Thyroid gland (tissue), 4 donors: ENCODE results near the gene ZRANB3.
A peak's percentile ranks its signal among the peaks of the same experiment; 100 is the strongest.

Source experiments
- POLR2A ChIP-seq, 2 donors: fragments of 450-650 bp; IDR thresholded peaks; one replicate each; pipeline ENCODE4 v1.6.1; 2017; ENCODE audit warnings: antibody characterized with exemption in 2 of 2, mild to moderate bottlenecking in 2 of 2, moderate library complexity in 1 of 2
- TF ChIP-seq, protein P1 (sequence below), 6 experiments: fragments of 200-600 bp in 3 of 6; fragments of 450-650 bp in 3 of 6; sonication (generic) in 3 of 6; IDR thresholded peaks; one replicate each; pipeline ENCODE4 v1.5.1; 2016 to 2019; ENCODE audit warnings: antibody characterized with exemption in 6 of 6, mild to moderate bottlenecking in 2 of 6, inconsistent platforms in 1 of 6, moderate library complexity in 1 of 6

GRCh38 chr2:135531231-135532197 is 496 bp upstream of the ZRANB3 start, which contains the start of gene R3HDM1:
- TF ChIP-seq POLR2A (IDR thresholded peaks at IDR 0.05): peak in 1 of 2 donors; percentile 64
- TF ChIP-seq, protein P1, sequence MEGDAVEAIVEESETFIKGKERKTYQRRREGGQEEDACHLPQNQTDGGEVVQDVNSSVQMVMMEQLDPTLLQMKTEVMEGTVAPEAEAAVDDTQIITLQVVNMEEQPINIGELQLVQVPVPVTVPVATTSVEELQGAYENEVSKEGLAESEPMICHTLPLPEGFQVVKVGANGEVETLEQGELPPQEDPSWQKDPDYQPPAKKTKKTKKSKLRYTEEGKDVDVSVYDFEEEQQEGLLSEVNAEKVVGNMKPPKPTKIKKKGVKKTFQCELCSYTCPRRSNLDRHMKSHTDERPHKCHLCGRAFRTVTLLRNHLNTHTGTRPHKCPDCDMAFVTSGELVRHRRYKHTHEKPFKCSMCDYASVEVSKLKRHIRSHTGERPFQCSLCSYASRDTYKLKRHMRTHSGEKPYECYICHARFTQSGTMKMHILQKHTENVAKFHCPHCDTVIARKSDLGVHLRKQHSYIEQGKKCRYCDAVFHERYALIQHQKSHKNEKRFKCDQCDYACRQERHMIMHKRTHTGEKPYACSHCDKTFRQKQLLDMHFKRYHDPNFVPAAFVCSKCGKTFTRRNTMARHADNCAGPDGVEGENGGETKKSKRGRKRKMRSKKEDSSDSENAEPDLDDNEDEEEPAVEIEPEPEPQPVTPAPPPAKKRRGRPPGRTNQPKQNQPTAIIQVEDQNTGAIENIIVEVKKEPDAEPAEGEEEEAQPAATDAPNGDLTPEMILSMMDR (IDR thresholded peaks at IDR 0.05): no peak
